Activated CD4-positive, CD25-positive, alpha-beta regulatory T cell treated with anti-CD3 and anti-CD28 coated beads, Interleukin-2, amount 50 U/mL, for 72 hours (primary cell): Measurements from ENCODE around the gene PCSK7.

Experiments used
- DNase-seq: peaks from one replicate; pipeline ENCODE4 v3.0.0; 2021

The PCSK7 gene

DNA sequence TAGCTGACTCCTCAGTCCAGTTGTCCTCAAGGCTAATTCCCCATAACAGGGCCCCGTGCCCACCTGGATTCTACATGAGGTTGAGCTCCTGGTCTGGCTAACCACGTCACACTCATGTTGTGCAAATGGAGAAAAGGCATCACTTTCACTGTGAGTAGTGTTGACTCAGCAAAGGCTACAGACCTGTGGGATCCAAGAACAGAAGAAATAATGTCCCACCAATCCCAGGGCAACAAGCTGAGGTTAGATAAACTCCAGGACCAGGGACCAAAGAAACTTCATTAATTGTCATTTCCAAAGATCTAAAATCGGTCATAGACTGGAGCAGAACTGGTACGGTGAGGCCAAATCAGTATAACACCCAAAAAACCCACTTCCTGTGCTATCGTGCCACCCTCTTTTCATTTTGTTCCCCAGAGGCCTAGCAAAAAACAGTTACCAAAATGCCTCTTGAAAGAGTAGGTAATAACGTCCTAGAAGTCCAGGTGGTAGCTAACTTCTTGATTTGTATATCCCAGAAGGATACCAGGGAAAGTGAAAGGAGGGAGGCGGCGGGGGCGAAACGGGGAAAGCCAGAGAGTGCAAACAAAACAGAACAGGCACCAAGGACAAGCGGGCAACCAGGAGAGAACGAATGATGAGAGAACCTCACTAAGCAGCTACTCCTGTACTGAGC, 1.4 kb downstream of the PCSK7 start:
- DNase-seq: peak; percentile 44

- no peak for DNase-seq
Measured at GRCh38 chr11:117229931-117230285, 2.0 kb downstream of the PCSK7 start.

GRCh38 chr11:117229411-117229810, 2.5 kb downstream of the PCSK7 start:
- no peak for DNase-seq

GRCh38 chr11:117228091-117228490, 3.8 kb downstream of the PCSK7 start:
- no peak for DNase-seq

GRCh38 chr11:117226388-117227385, 5.2 kb downstream of the PCSK7 start:
- DNase-seq: no peak

GRCh38 chr11:117225553-117226170, 6.2 kb downstream of the PCSK7 start:
- DNase-seq: no peak

DNA sequence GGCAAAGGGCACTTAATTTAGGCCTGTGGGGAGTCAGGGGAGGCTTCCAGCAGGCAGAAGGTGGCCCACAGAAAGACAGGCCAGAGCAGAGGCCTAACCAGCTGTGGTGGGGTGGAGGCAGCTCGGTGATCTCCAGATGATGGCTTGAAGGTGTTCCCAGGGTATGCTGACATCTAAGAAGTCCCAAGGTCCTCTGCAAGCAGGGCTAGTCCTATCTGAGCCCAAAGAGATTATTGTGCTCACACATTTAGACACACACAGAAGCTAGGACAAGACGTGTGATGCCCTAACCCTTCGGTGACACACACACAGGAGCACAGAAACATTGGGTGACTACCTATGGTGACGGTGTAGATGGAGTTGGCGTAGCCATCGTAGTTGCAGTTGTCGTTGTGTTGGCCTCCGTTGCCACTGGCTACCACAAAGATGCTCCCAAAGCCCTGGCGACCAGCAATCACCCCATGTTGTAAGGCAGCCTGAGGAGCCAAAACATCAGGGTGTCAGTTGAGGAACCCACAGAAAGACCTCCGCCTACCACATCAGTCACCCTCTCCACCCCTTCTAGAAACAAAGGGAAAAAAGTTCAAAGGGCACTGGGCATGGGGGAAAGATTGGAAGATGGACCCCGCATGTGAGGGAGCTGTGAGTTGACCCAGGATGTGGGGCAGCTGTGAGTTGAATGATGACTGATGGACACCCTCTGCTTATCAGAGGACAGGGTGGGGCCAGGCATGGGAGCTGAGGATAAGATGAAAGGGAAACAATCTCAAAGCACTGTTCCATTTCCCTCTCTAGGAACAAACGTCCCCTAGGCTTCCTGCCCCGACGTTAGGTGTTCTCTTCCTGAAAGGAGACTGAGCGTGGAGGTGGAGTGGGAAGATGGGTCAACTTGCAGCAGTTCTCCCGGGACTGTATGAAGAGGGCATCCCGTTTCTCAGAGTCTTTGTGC, 7.9 kb downstream of the PCSK7 start:
- no peak for DNase-seq

DNA sequence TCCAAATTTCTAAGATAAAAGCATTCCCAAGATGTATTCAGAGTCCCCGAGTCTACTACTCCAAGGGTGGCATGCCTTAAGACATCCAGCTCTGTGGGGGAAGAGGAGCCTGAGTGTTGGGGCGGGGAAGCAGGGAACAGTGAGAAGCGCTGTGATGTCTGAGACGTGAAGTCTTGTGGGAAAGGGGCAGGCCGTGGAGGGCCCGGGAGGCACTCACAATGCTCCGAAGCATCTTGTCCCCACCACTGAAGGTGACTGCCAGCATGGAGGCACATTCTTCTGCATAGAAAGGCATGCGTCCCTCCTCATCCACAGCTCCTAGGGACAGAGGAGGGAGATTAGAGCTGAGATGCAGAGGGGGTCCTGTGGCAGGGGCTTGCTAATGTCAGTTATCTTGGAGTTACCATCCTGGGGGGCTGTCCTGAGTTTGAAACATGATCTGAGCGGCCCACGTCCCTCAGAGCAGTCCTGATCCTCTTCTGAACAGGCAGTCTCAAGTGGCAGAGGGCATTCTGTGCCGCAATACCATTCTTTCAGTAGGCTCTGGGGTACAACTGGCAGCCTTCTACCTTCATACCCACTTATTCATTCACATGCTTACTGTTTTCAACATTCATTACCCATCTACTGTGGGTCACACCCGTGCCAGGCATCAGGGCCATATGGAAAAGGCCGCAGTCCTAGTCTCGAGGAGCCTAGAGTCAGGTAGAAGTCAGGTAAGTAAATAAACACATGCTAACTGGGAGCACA, 8.7 kb downstream of the PCSK7 start:
- DNase-seq: no peak

DNA sequence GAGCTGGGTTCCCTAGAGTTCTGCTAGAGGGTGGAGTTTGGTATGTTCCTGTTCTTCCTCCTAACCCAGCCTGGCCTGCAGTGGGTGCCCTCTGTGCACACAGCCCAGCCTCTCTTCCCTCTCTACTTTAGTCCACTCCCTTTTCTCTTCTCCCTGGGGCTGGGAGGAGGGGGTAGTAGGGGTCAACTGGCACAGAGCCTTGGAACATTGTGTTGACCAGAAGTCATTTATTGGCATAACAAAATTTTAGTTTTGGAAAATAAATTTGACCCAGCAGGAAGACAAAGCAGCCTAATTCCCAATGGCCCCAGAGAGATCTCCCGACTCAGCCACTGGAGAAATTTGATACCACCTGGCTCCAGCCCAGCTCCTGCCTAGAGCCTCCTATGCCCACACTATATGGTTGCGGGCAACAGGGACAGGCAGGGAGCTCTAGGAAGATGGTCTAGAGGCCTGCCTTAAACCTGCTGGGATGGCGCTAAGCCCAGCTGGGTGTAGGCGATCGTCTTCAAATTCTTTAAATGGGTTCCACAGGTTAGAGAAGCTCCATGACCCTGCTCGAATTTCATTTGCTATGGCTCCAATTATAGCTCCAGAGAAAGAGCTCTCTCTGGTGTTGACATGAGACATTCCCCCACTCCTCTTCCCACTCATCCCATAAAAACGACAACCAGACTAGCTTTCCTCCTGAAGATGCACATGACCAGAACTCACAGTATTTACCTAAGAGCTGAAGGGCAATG, 9.9 kb downstream of the PCSK7 start:
- no peak for DNase-seq

- DNase-seq: no peak
Measured at GRCh38 chr11:117220999-117221774, 10.7 kb downstream of the PCSK7 start.

- no peak for DNase-seq
Measured at GRCh38 chr11:117220568-117220967, 11.3 kb downstream of the PCSK7 start.

DNA sequence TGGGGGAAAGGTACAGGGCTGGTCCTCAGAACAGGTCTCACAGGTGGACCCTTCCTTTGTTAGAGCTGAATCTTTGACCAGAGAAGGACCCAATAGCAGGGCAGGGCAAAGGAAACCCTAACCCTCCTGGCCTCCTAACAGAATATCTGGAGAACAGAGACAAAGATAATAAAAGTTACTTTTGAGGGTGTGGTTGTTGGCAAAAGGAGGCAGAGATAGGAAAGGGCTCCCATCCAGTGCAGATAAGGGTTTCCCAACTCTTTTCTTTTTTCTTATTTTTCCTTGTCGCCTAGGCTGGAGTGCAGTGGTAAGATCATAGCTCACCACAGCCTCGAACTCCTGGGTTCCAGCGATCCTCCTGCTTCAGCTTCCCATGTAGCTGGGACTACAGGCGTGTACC, 11.9 kb downstream of the PCSK7 start:
- no peak for DNase-seq

- no peak for DNase-seq
Measured at GRCh38 chr11:117219455-117219854, 12.4 kb downstream of the PCSK7 start.

GRCh38 chr11:117219001-117219400, 12.9 kb downstream of the PCSK7 start:
- no peak for DNase-seq

GRCh38 chr11:117218133-117218915, 13.5 kb downstream of the PCSK7 start:
- no peak for DNase-seq

GRCh38 chr11:117217141-117218084, 14.5 kb downstream of the PCSK7 start:
- DNase-seq: no peak

GRCh38 chr11:117214404-117215110, 17.3 kb downstream of the PCSK7 start:
- no peak for DNase-seq
